T-helper 2 cell treated with Interferon-gamma antibody and Interleukin-4, amounts not matched to agents 5 μg/mL and 100 μg/mL, for 36 hours (primary cell): Measurements from ENCODE around the gene HBG1.

Experiments used
- DNase-seq: peaks from one replicate; pipeline ENCODE4 v3.0.0; 2021; ENCODE audit warnings: low spot score
- H3K27ac Mint-ChIP-seq: one replicate; pipeline ENCODE4 v1.8.0; 2021; ENCODE audit warnings: mild to moderate bottlenecking, mixed read lengths
- H3K27me3 Mint-ChIP-seq: one replicate; pipeline ENCODE4 v1.8.0; 2021; ENCODE audit warnings: low read depth, mixed read lengths
- H3K36me3 Mint-ChIP-seq: one replicate; pipeline ENCODE4 v1.8.0; 2021; ENCODE audit warnings: low read depth, mixed read lengths
- H3K4me1 Mint-ChIP-seq: one replicate; pipeline ENCODE4 v1.8.0; 2021; ENCODE audit warnings: low read depth, mixed read lengths
- H3K4me3 Mint-ChIP-seq: one replicate; pipeline ENCODE4 v1.8.0; 2022; ENCODE audit warnings: mild to moderate bottlenecking, moderate library complexity, mixed read lengths
- H3K9me3 Mint-ChIP-seq: one replicate; pipeline ENCODE4 v1.8.0; 2021; ENCODE audit warnings: mixed read lengths

The HBG1 gene

GRCh38 chr11:5204787-5205186, 44.9 kb downstream of the HBG1 start:
- H3K4me3 Mint-ChIP-seq = no peak overlapping the region
- H3K27ac Mint-ChIP-seq = no peak overlapping the region
- DNase-seq = no peak
- H3K4me1 Mint-ChIP-seq = no peaks in the 10 kb centered on the region
- no peaks in the 10 kb centered on the region for H3K27me3 Mint-ChIP-seq
- H3K9me3 Mint-ChIP-seq = no peaks in the 10 kb centered on the region
- no peaks in the 10 kb centered on the region for H3K36me3 Mint-ChIP-seq

GRCh38 chr11:5203366-5203765, 46.3 kb downstream of the HBG1 start:
- Mint-ChIP-seq H3K27ac (no peak overlapping the region), H3K4me1 (no peaks in the 10 kb centered on the region), H3K9me3 (no peaks in the 10 kb centered on the region), H3K27me3 (no peaks in the 10 kb centered on the region), H3K4me3 (no peak overlapping the region), H3K36me3 (no peaks in the 10 kb centered on the region)
- no peak for DNase-seq

GRCh38 chr11:5200582-5200981, 49.1 kb downstream of the HBG1 start, which contains the start of gene OR51V1:
OR51V1 (minus strand) TSS chr11:5200682; CDS start chr11:5200682, 0 bp downstream.
- Mint-ChIP-seq H3K27me3 (no peaks in the 10 kb centered on the region), H3K27ac (no peak within 1 kb of the TSS), H3K9me3 (no peaks in the 10 kb centered on the region), H3K36me3 (no peaks in the 10 kb centered on the region), H3K4me1 (no peaks in the 10 kb centered on the region), H3K4me3 (no peak within 1 kb of the TSS)
- DNase-seq = no peak

- H3K9me3 Mint-ChIP-seq = no peaks in the 10 kb centered on the region
- no peak overlapping the region for H3K27ac Mint-ChIP-seq
These were observed 51.4 kb downstream of the HBG1 start for GRCh38 chr11:5198285-5198684.

More at GRCh38 chr11:5198285-5198684, 51.4 kb downstream of the HBG1 start:
- Mint-ChIP-seq H3K27me3 (no peaks in the 10 kb centered on the region), H3K4me3 (no peak overlapping the region), H3K4me1 (no peaks in the 10 kb centered on the region), H3K36me3 (no peaks in the 10 kb centered on the region)
- no peak for DNase-seq
